GM23338 (cell line): Measurements from ENCODE around the gene KDR.

Source experiments
- CREB1 ChIP-seq: fragments of 250-450 bp; sonication (Bioruptor Pico); IDR thresholded peaks from 2 replicates; pipeline ENCODE4 v1.5.0; 2020; ENCODE audit warnings: low read depth, mild to moderate bottlenecking, moderate library complexity
- EZH2 ChIP-seq: fragments of 200-600 bp; sonication (generic); IDR thresholded peaks from one replicate; pipeline ENCODE4 v1.8.0; 2017; ENCODE audit warnings: antibody characterized with exemption, mild to moderate bottlenecking, low read depth; ENCODE audit not compliant: unreplicated experiment
- EZH2phosphoT487 ChIP-seq: fragments of 200-600 bp; sonication (generic); IDR thresholded peaks from one replicate; pipeline ENCODE4 v1.8.1; 2018; ENCODE audit warnings: antibody characterized with exemption; ENCODE audit not compliant: unreplicated experiment
- JUNB ChIP-seq: IDR thresholded peaks from one replicate; pipeline ENCODE4 v1.6.1; 2016; ENCODE audit warnings: antibody characterized with exemption; ENCODE audit not compliant: unreplicated experiment
- NANOG ChIP-seq: IDR thresholded peaks from 2 replicates; pipeline ENCODE4 v1.6.1; 2016; ENCODE audit warnings: antibody characterized with exemption, borderline replicate concordance
- POLR2AphosphoS5 ChIP-seq: IDR thresholded peaks from 2 replicates; pipeline ENCODE4 v1.6.1; 2016; ENCODE audit warnings: antibody characterized with exemption, low read depth
- STAT1 ChIP-seq: IDR thresholded peaks from one replicate; pipeline ENCODE4 v1.6.1; 2016; ENCODE audit warnings: antibody characterized with exemption; ENCODE audit not compliant: unreplicated experiment
- ZNF114 ChIP-seq: fragments of 250-450 bp; sonication (Bioruptor Pico); IDR thresholded peaks from 2 replicates; pipeline ENCODE4 v1.5.0; 2020; ENCODE audit warnings: mild to moderate bottlenecking, moderate library complexity
- ZNF331 ChIP-seq: fragments of 250-450 bp; sonication (Bioruptor Pico); IDR thresholded peaks from 2 replicates; pipeline ENCODE4 v1.5.0; 2020; ENCODE audit warnings: low read depth, mild to moderate bottlenecking, moderate library complexity
- TF ChIP-seq, protein P1 (sequence below): IDR thresholded peaks from one replicate; pipeline ENCODE4 v1.6.1; 2018; ENCODE audit warnings: antibody characterized with exemption; ENCODE audit not compliant: unreplicated experiment
- TF ChIP-seq, protein P2 (sequence below), 2 experiments: fragments of 200-600 bp in 1 of 2; sonication (generic) in 1 of 2; conservative IDR thresholded peaks; 2 replicates each; pipeline versions ENCODE4 v1.5.1 to v1.6.1; 2016 to 2017; ENCODE audit warnings: antibody characterized with exemption in 2 of 2, low read depth in 2 of 2, mild to moderate bottlenecking in 2 of 2, moderate library complexity in 1 of 2
- TF ChIP-seq, protein P3 (sequence below): fragments of 250-450 bp; sonication (Bioruptor Pico); IDR thresholded peaks from 2 replicates; pipeline ENCODE4 v1.5.0; 2020; ENCODE audit warnings: mild to moderate bottlenecking, moderate library complexity

DNA sequence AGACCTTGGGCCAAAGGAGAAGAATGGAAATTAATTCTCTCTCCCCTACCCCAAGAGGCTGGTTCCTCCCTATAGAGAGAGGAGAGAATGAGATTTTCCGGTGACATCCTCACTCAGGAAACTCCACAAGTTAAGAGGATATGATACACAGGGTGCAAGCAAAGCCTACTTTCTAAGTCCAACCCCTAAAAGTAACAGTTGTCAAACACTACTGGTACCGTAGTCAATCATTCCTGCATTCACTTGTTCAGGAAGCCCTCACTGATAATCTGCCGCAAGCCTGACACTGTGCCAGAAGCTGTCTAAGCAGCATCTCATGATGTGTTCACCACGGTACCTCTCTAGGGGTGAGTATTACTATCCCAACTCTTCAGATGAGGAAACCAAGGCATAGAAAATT is 41.7 kb downstream of the KDR start:
- TF ChIP-seq, protein P1, sequence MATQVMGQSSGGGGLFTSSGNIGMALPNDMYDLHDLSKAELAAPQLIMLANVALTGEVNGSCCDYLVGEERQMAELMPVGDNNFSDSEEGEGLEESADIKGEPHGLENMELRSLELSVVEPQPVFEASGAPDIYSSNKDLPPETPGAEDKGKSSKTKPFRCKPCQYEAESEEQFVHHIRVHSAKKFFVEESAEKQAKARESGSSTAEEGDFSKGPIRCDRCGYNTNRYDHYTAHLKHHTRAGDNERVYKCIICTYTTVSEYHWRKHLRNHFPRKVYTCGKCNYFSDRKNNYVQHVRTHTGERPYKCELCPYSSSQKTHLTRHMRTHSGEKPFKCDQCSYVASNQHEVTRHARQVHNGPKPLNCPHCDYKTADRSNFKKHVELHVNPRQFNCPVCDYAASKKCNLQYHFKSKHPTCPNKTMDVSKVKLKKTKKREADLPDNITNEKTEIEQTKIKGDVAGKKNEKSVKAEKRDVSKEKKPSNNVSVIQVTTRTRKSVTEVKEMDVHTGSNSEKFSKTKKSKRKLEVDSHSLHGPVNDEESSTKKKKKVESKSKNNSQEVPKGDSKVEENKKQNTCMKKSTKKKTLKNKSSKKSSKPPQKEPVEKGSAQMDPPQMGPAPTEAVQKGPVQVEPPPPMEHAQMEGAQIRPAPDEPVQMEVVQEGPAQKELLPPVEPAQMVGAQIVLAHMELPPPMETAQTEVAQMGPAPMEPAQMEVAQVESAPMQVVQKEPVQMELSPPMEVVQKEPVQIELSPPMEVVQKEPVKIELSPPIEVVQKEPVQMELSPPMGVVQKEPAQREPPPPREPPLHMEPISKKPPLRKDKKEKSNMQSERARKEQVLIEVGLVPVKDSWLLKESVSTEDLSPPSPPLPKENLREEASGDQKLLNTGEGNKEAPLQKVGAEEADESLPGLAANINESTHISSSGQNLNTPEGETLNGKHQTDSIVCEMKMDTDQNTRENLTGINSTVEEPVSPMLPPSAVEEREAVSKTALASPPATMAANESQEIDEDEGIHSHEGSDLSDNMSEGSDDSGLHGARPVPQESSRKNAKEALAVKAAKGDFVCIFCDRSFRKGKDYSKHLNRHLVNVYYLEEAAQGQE: no peak
- TF ChIP-seq, protein P2, sequence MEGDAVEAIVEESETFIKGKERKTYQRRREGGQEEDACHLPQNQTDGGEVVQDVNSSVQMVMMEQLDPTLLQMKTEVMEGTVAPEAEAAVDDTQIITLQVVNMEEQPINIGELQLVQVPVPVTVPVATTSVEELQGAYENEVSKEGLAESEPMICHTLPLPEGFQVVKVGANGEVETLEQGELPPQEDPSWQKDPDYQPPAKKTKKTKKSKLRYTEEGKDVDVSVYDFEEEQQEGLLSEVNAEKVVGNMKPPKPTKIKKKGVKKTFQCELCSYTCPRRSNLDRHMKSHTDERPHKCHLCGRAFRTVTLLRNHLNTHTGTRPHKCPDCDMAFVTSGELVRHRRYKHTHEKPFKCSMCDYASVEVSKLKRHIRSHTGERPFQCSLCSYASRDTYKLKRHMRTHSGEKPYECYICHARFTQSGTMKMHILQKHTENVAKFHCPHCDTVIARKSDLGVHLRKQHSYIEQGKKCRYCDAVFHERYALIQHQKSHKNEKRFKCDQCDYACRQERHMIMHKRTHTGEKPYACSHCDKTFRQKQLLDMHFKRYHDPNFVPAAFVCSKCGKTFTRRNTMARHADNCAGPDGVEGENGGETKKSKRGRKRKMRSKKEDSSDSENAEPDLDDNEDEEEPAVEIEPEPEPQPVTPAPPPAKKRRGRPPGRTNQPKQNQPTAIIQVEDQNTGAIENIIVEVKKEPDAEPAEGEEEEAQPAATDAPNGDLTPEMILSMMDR (conservative IDR thresholded peaks at IDR 0.05; ENCODE audit: low read depth in 2 of 2): no peak
- TF ChIP-seq JUNB: no peak
- TF ChIP-seq EZH2phosphoT487: no peak
- no peak for TF ChIP-seq ZNF331 (CRISPR knock-in tag)
- TF ChIP-seq EZH2: no peak
- TF ChIP-seq POLR2AphosphoS5: no peak
- TF ChIP-seq, protein P3, sequence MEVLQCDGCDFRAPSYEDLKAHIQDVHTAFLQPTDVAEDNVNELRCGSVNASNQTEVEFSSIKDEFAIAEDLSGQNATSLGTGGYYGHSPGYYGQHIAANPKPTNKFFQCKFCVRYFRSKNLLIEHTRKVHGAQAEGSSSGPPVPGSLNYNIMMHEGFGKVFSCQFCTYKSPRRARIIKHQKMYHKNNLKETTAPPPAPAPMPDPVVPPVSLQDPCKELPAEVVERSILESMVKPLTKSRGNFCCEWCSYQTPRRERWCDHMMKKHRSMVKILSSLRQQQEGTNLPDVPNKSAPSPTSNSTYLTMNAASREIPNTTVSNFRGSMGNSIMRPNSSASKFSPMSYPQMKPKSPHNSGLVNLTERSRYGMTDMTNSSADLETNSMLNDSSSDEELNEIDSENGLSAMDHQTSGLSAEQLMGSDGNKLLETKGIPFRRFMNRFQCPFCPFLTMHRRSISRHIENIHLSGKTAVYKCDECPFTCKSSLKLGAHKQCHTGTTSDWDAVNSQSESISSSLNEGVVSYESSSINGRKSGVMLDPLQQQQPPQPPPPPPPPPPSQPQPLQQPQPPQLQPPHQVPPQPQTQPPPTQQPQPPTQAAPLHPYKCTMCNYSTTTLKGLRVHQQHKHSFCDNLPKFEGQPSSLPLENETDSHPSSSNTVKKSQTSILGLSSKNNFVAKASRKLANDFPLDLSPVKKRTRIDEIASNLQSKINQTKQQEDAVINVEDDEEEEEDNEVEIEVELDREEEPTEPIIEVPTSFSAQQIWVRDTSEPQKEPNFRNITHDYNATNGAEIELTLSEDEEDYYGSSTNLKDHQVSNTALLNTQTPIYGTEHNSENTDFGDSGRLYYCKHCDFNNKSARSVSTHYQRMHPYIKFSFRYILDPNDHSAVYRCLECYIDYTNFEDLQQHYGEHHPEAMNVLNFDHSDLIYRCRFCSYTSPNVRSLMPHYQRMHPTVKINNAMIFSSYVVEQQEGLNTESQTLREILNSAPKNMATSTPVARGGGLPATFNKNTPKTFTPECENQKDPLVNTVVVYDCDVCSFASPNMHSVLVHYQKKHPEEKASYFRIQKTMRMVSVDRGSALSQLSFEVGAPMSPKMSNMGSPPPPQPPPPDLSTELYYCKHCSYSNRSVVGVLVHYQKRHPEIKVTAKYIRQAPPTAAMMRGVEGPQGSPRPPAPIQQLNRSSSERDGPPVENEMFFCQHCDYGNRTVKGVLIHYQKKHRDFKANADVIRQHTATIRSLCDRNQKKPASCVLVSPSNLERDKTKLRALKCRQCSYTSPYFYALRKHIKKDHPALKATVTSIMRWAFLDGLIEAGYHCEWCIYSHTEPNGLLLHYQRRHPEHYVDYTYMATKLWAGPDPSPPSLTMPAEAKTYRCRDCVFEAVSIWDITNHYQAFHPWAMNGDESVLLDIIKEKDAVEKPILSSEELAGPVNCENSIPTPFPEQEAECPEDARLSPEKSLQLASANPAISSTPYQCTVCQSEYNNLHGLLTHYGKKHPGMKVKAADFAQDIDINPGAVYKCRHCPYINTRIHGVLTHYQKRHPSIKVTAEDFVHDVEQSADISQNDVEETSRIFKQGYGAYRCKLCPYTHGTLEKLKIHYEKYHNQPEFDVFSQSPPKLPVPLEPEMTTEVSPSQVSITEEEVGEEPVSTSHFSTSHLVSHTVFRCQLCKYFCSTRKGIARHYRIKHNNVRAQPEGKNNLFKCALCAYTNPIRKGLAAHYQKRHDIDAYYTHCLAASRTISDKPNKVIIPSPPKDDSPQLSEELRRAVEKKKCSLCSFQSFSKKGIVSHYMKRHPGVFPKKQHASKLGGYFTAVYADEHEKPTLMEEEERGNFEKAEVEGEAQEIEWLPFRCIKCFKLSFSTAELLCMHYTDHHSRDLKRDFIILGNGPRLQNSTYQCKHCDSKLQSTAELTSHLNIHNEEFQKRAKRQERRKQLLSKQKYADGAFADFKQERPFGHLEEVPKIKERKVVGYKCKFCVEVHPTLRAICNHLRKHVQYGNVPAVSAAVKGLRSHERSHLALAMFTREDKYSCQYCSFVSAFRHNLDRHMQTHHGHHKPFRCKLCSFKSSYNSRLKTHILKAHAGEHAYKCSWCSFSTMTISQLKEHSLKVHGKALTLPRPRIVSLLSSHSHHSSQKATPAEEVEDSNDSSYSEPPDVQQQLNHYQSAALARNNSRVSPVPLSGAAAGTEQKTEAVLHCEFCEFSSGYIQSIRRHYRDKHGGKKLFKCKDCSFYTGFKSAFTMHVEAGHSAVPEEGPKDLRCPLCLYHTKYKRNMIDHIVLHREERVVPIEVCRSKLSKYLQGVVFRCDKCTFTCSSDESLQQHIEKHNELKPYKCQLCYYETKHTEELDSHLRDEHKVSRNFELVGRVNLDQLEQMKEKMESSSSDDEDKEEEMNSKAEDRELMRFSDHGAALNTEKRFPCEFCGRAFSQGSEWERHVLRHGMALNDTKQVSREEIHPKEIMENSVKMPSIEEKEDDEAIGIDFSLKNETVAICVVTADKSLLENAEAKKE (CRISPR knock-in tag): no peak
- TF ChIP-seq ZNF114 (CRISPR knock-in tag): no peak
- TF ChIP-seq CREB1 (CRISPR knock-in tag): no peak
- no peak for TF ChIP-seq NANOG
- TF ChIP-seq STAT1: no peak
